Calu3 (cell line): Measurements from ENCODE around the gene GRK3. TPM values are rescaled to one million over a fixed set of nuclear protein-coding genes. Genes with fewer than 3 reads are reported as not detected.

Source experiments
- BruUV-seq: library from RNA; stranded (reverse); fragments of 400-500 nt; replicated peaks from 2 replicates; lab custom pipeline; 2021; lab: Mats Ljungman, UMichigan
- CTCF ChIA-PET: fragments of 300-600 bp; sonication (Branson Sonifier 250); formaldehyde crosslinking; loops from one replicate; lab custom pipeline; 2022; ENCODE audit warnings: antibody characterized with exemption; lab: Charles Lee
- DNase-seq: peaks from one replicate; pipeline ENCODE4 v3.0.0; 2022
- H3K27ac Mint-ChIP-seq: one replicate; pipeline ENCODE4 v1.8.0; 2022; ENCODE audit warnings: mixed read lengths; ENCODE audit not compliant: unreplicated experiment
- H3K27me3 Mint-ChIP-seq: one replicate; pipeline ENCODE4 v1.8.0; 2022; ENCODE audit warnings: mixed read lengths; ENCODE audit not compliant: unreplicated experiment
- H3K36me3 Mint-ChIP-seq: one replicate; pipeline ENCODE4 v1.8.0; 2022; ENCODE audit warnings: mild to moderate bottlenecking, moderate library complexity, mixed read lengths; ENCODE audit not compliant: insufficient read depth, unreplicated experiment
- H3K4me1 Mint-ChIP-seq: one replicate; pipeline ENCODE4 v1.8.0; 2022; ENCODE audit warnings: mild to moderate bottlenecking, low read depth, mixed read lengths; ENCODE audit not compliant: unreplicated experiment
- H3K4me3 Mint-ChIP-seq: one replicate; pipeline ENCODE4 v1.8.0; 2022; ENCODE audit warnings: mild to moderate bottlenecking, low read depth, moderate library complexity, mixed read lengths; ENCODE audit not compliant: unreplicated experiment
- H3K9me3 Mint-ChIP-seq: one replicate; pipeline ENCODE4 v1.8.0; 2022; ENCODE audit warnings: low read depth, mixed read lengths; ENCODE audit not compliant: unreplicated experiment
- CTCF ChIP-seq: fragments of 200-600 bp; IDR thresholded peaks from one replicate; pipeline ENCODE4 v1.8.0; 2022; ENCODE audit warnings: antibody characterized with exemption; ENCODE audit not compliant: unreplicated experiment
- intact Hi-C: fragments of 100-400 bp; cut with micrococcal nuclease; formaldehyde crosslinking; loops from one replicate; pipeline ENCODE4 v1.10.0; 2022; ENCODE audit not compliant: unreplicated experiment
- total RNA-seq: library from RNA; stranded (reverse); gene quantifications from 2 replicates; pipeline ENCODE4 v1.2.3, GENCODE V29; 2022

GRK3 gene
- total RNA-seq, 1 experiment from 2014 or later = 12.0 TPM

GRCh38 chr22:25711491-25711890 lies 147.0 kb downstream of the GRK3 start:
- no peak for TF ChIP-seq CTCF
- H3K27me3 Mint-ChIP-seq = no peaks in the 10 kb centered on the region
- no peaks in the 10 kb centered on the region for H3K36me3 Mint-ChIP-seq
- H3K27ac Mint-ChIP-seq = no peak overlapping the region
- no peaks in the 10 kb centered on the region for H3K4me1 Mint-ChIP-seq
- DNase-seq = no peak
- intact Hi-C loops = no loop called here
- no peak overlapping the region for H3K4me3 Mint-ChIP-seq
- CTCF ChIA-PET = interaction anchor here (1.1 kb wide), 1 partner anchor 62 kb away, joined by 3 read pairs; no protein-coding TSS in a partner anchor
- BruUV-seq = no TSS peak
- H3K9me3 Mint-ChIP-seq = no peaks in the 10 kb centered on the region

DNA sequence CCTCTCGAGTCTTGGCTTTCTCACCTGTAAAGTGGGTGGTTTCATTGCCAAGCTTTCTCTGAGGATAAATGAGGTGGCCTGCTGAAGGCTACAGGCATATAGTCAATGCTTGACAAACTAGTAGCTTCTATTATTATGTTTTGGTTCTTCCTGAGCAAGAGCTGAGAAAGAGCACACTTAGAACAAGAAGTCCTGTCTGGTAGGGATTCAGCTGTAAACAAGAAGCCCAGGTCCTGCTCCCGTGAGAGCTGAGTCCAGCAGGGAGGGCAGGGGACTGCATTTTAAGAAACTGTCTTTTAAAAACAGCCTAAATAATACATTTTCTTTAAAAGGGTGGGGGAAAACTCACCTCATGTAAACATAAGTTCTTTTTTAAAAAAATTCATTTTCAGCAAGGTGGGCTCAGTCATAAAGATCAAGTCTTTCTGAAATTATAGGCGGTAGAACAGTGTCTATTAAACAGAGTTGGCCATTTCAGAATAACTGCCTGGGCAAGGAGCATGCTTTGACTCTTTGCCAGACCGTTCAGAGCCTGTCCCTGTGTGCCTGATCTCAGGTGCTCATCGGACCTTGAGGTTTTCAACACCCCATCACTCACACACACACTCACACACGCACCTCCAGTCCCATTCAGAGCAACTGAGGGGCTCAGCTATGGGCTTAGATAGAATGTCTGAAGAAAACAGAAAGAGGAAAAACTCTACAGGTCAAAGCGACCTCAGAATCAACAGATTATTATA lies 148.4 kb downstream of the GRK3 start:
- CTCF ChIA-PET = no interaction called here
- no peaks in the 10 kb centered on the region for H3K9me3 Mint-ChIP-seq
- no peak for TF ChIP-seq CTCF
- H3K27me3 Mint-ChIP-seq = no peaks in the 10 kb centered on the region
- H3K4me1 Mint-ChIP-seq = no peaks in the 10 kb centered on the region
- intact Hi-C loops = no loop called here
- BruUV-seq = no TSS peak
- H3K4me3 Mint-ChIP-seq = no peak overlapping the region
- no peak overlapping the region for H3K27ac Mint-ChIP-seq
- H3K36me3 Mint-ChIP-seq = no peaks in the 10 kb centered on the region
- no peak for DNase-seq

- intact Hi-C loops = no loop called here
- DNase-seq = no peak
- H3K36me3 Mint-ChIP-seq = no peaks in the 10 kb centered on the region
- H3K27ac Mint-ChIP-seq = no peak overlapping the region
- H3K9me3 Mint-ChIP-seq = no peaks in the 10 kb centered on the region
- no peak for TF ChIP-seq CTCF
- H3K4me1 Mint-ChIP-seq = no peaks in the 10 kb centered on the region
- CTCF ChIA-PET = no interaction called here
- no TSS peak for BruUV-seq
- no peak overlapping the region for H3K4me3 Mint-ChIP-seq
- no peaks in the 10 kb centered on the region for H3K27me3 Mint-ChIP-seq
Measured at GRCh38 chr22:25714070-25714469, 149.6 kb downstream of the GRK3 start.

- BruUV-seq = no TSS peak
- H3K27me3 Mint-ChIP-seq = no peaks in the 10 kb centered on the region
- H3K36me3 Mint-ChIP-seq = no peaks in the 10 kb centered on the region
- CTCF ChIA-PET = no interaction called here
- no peak for TF ChIP-seq CTCF
- H3K27ac Mint-ChIP-seq = no peak overlapping the region
- DNase-seq = no peak
- no peaks in the 10 kb centered on the region for H3K9me3 Mint-ChIP-seq
- intact Hi-C loops = no loop called here
- H3K4me1 Mint-ChIP-seq = no peaks in the 10 kb centered on the region
- H3K4me3 Mint-ChIP-seq = no peak overlapping the region
Measured at GRCh38 chr22:25714739-25715138, 150.3 kb downstream of the GRK3 start.
